Sigmoid colon (tissue), 7 donors: Measurements from ENCODE around the gene SHH. TPM values are rescaled to one million over a fixed set of nuclear protein-coding genes. Genes with fewer than 3 reads are reported as not detected.

Experiments
- DNase-seq: peaks from one replicate; pipeline ENCODE4 v3.0.0-alpha.2; 2019
- H3K27ac ChIP-seq, 4 donors: fragments of 200-600 bp; sonication (generic); one replicate each; pipeline ENCODE4 v1.5.1; 2016 to 2019; ENCODE audit warnings: mild to moderate bottlenecking in 1 of 4
- H3K27me3 ChIP-seq, 3 donors: fragments of 200-600 bp; sonication (generic); one replicate each; pipeline ENCODE4 v1.5.1; 2019; ENCODE audit warnings: mild to moderate bottlenecking in 1 of 3
- H3K36me3 ChIP-seq, 4 donors: fragments of 200-600 bp; sonication (generic); one replicate each; pipeline ENCODE4 v1.5.1; 2016 to 2019
- H3K4me1 ChIP-seq, 4 donors: fragments of 200-600 bp; sonication (generic); one replicate each; pipeline ENCODE4 v1.5.1; 2017 to 2019
- H3K4me3 ChIP-seq, 4 donors: fragments of 200-600 bp; sonication (generic); one replicate each; pipeline ENCODE4 v1.5.1; 2017 to 2019; ENCODE audit warnings: mild to moderate bottlenecking in 2 of 4, moderate library complexity in 1 of 4
- H3K9me3 ChIP-seq, 4 donors: fragments of 200-600 bp in 3 of 4; sonication (generic) in 3 of 4; one replicate each; pipeline versions ENCODE4 v1.5.1 to v1.6.1; 2013 to 2019
- EP300 ChIP-seq, 4 donors: sonication (generic); formaldehyde crosslinking; IDR thresholded peaks; one replicate each; pipeline ENCODE4 v1.6.1; 2017; ENCODE audit warnings: antibody characterized with exemption in 4 of 4
- POLR2A ChIP-seq, 2 donors: fragments of 450-650 bp; IDR thresholded peaks; one replicate each; pipeline ENCODE4 v1.6.1; 2016; ENCODE audit warnings: antibody characterized with exemption in 2 of 2, mild to moderate bottlenecking in 2 of 2, moderate library complexity in 2 of 2
- POLR2AphosphoS5 ChIP-seq, 4 donors: sonication (generic); formaldehyde crosslinking; IDR thresholded peaks; one replicate each; pipeline ENCODE4 v1.6.1; 2017; ENCODE audit warnings: antibody characterized with exemption in 4 of 4
- WGBS, 2 donors: extraction: QIAGEN DNeasy Blood & Tissue Kit; methylation state at CpG; one replicate each; pipeline ENCODE4 v1.1.7; 2013; 5-methylcytosine and 5-hydroxymethylcytosine counted together
- intact Hi-C: fragments of 100-400 bp; cut with DNase I; formaldehyde crosslinking; loops from one replicate; pipeline ENCODE4 v1.15.1; 2023
- polyA plus RNA-seq, 3 donors: library from polyadenylated mRNA; stranded (reverse); fragments of 200-250 nt; gene quantifications; one replicate each; pipeline ENCODE4 v1.2.3, GENCODE V29; 2013
- total RNA-seq, 4 donors: library from RNA; depleted of rRNA; stranded (reverse); fragments of >200 nt; gene quantifications; one replicate each; pipeline ENCODE4 v1.1.0, GENCODE V29; 2016
- TF ChIP-seq, protein P1 (sequence below), 4 experiments: fragments of 450-650 bp in 3 of 4; fragments of 200-600 bp in 1 of 4; IDR thresholded peaks; one replicate each; pipeline ENCODE4 v1.5.1; 2016 to 2019; ENCODE audit warnings: antibody characterized with exemption in 4 of 4, mild to moderate bottlenecking in 3 of 4, moderate library complexity in 2 of 4
- donor health status: healthy with polysubstance abuse.
- donor health status: Bipolar disorder and iron deficiency.
- donor health status: healthy.

The SHH gene
- total and polyA plus RNA-seq, 7 donors = 0.46 to 1.8 (median 0.60) TPM; not detected in 4

DNA sequence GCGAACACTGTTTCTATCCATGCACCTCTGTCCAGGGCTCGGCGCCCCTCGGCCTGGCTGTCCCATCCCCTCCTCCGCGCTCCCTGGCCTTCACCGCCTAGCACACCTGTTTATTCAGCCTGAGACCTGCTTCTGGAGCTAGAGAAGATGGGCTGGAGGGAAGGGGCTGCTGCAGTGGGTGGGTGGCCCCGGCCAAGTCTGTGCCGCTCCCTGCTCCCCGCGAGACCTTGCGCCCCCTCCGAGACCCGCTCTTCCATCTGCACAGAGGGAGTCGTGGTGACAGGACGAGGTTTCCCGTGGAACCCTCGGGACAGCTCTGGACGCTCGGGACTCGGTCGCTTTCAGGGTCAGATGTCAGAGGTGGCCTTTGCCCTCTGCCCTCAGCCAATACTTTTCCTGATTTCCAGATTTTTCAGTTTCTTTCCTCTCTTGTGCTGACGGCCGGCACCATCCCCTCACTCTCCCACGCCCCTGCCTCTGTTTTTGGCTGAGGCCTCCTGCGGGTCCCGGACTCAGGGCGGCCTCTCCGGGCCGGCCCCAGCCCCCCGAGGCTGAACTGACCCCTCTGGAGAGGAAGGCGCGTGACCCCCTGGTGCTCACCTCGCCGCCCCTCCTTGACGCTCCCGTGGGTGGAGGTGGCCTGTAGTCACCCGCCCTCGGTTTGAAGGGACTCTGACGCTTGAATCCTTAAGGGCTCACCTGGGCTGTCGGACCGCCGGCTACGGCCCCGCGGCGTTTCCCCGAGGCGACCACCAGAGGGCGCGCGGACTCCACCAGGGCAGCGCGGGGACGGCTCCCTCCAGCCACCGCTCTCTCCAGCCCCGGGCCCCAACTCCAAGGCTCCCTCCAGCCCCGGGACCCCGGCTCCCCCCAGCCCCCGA is 15.6 kb downstream of the SHH start:
- no peak for DNase-seq
- Histone ChIP-seq H3K27ac (no peak overlapping the region), H3K9me3 (no peaks in the 10 kb centered on the region), H3K4me3 (peak overlapping the region in 1 of 4 donors; percentile 3), H3K36me3 (no peaks in the 10 kb centered on the region), H3K27me3 (peaks cover 16 to 59% (median 38%) of the 10 kb centered on the region in 3 donors), H3K4me1 (peaks cover 0 to 9% (median 4%) of the 10 kb centered on the region in 4 donors)
- WGBS, 2 donors = 28 to 30% methylated on average over 60 of the region's 60 CpGs
- intact Hi-C loops = no loop called here
- TF ChIP-seq, protein P1, sequence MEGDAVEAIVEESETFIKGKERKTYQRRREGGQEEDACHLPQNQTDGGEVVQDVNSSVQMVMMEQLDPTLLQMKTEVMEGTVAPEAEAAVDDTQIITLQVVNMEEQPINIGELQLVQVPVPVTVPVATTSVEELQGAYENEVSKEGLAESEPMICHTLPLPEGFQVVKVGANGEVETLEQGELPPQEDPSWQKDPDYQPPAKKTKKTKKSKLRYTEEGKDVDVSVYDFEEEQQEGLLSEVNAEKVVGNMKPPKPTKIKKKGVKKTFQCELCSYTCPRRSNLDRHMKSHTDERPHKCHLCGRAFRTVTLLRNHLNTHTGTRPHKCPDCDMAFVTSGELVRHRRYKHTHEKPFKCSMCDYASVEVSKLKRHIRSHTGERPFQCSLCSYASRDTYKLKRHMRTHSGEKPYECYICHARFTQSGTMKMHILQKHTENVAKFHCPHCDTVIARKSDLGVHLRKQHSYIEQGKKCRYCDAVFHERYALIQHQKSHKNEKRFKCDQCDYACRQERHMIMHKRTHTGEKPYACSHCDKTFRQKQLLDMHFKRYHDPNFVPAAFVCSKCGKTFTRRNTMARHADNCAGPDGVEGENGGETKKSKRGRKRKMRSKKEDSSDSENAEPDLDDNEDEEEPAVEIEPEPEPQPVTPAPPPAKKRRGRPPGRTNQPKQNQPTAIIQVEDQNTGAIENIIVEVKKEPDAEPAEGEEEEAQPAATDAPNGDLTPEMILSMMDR (IDR thresholded peaks at IDR 0.05) = peak; percentile 11 to 85 (median 58)
- no peak for TF ChIP-seq POLR2AphosphoS5 (IDR thresholded peaks at IDR 0.05)

DNA sequence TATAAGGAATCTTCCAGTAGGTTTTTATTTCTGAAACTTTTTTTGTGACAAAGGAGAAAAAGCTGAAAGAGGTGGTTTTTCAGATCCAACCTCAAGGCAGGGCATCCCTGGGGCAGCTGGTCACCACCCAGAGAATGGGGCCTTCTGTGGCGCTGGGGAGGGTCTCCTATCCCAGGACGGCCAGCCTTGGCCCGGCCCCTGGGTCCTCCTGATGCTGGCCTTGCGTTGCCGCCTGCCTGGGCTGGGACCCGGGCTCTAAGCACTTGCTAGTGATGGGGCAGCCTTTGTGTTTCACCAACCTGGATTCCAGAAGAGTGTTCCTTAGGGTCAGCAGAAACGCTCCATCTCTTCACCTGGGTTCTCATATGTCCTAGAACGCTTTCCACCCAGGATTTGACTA is 16.3 kb downstream of the SHH start:
- WGBS, 2 donors = 88 to 89% methylated on average over 8 of the region's 8 CpGs
- H3K9me3 ChIP-seq = no peaks in the 10 kb centered on the region
- TF ChIP-seq, protein P1 (IDR thresholded peaks at IDR 0.05) = no peak
- TF ChIP-seq EP300 (IDR thresholded peaks at IDR 0.05) (no peak), POLR2A (IDR thresholded peaks at IDR 0.05) (no peak), POLR2AphosphoS5 (IDR thresholded peaks at IDR 0.05) (no peak)
- H3K27ac ChIP-seq = no peak overlapping the region
- no peak for DNase-seq
- no peaks in the 10 kb centered on the region for H3K36me3 ChIP-seq
- peaks cover 16 to 53% (median 32%) of the 10 kb centered on the region in 3 donors for H3K27me3 ChIP-seq
- H3K4me1 ChIP-seq = peaks cover 0 to 9% (median 4%) of the 10 kb centered on the region in 4 donors
- H3K4me3 ChIP-seq = no peak overlapping the region
- intact Hi-C loops = no loop called here

DNA sequence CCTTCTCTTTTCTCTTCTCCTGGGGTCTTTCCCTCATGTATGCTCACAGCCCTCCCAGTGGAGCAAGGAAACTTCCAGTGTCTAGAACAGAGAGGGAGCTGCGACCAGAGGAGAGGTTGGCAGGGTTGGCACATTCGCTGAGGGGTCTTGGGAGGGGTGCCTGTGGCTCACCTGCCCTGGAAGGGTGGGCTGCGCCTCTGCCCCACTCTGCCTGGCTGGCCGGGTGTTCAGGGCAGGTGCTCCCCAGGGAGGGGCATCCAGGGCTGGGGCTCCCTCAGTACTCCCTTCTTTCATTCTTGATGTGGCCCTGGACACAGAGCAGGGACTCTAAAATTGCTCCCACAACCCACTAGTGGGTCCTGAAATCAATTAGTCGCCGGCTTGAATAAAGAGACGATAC is 16.9 kb downstream of the SHH start:
- DNase-seq = no peak
- intact Hi-C loops = no loop called here
- WGBS, 2 donors = 88 to 89% methylated on average over 7 of the region's 7 CpGs
- no peaks in the 10 kb centered on the region for H3K9me3 ChIP-seq
- no peak overlapping the region for H3K4me3 ChIP-seq
- peaks cover 0 to 9% (median 4%) of the 10 kb centered on the region in 4 donors for H3K4me1 ChIP-seq
- H3K36me3 ChIP-seq = no peaks in the 10 kb centered on the region
- peaks cover 12 to 47% (median 26%) of the 10 kb centered on the region in 3 donors for H3K27me3 ChIP-seq
- no peak overlapping the region for H3K27ac ChIP-seq
- TF ChIP-seq EP300 (IDR thresholded peaks at IDR 0.05) (no peak), POLR2AphosphoS5 (IDR thresholded peaks at IDR 0.05) (no peak), POLR2A (IDR thresholded peaks at IDR 0.05) (no peak)
- TF ChIP-seq, protein P1 (IDR thresholded peaks at IDR 0.05) = no peak

DNA sequence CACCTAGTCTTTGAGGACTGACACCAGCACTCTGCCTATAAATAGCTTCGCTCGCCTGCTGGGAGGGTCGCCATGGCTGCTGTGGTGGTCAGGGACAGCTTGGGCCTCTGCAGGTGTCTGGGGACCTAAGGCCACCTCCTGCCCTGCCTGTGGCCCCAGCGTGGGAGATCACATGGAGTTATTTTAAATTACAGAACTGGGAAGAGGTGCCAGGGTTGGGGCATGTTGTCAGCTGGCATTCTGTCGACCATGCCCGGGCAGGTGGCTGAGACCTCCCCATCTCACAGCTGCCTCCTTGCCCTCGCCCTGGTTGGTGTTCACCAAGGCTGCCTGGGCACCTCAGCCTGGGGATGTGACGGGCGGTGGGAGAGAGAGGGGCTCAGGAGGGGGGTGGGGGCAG is 18.1 kb downstream of the SHH start:
- no peak overlapping the region for H3K27ac ChIP-seq
- WGBS, 2 donors = 83 to 84% methylated on average over 9 of the region's 9 CpGs
- H3K4me3 ChIP-seq = no peak overlapping the region
- no peak for TF ChIP-seq POLR2A (IDR thresholded peaks at IDR 0.05)
- TF ChIP-seq, protein P1 (IDR thresholded peaks at IDR 0.05) = no peak
- no peak for TF ChIP-seq EP300 (IDR thresholded peaks at IDR 0.05)
- no peak for TF ChIP-seq POLR2AphosphoS5 (IDR thresholded peaks at IDR 0.05)
- DNase-seq = no peak
- no peaks in the 10 kb centered on the region for H3K36me3 ChIP-seq
- peaks cover 0 to 9% (median 4%) of the 10 kb centered on the region in 4 donors for H3K4me1 ChIP-seq
- peaks cover 12 to 37% (median 23%) of the 10 kb centered on the region in 3 donors for H3K27me3 ChIP-seq
- intact Hi-C loops = no loop called here
- H3K9me3 ChIP-seq = no peaks in the 10 kb centered on the region
